CD4-positive, CD25-positive, alpha-beta regulatory T cell (primary cell): Measurements from ENCODE around the gene POLA1. TPM values are rescaled to one million over a fixed set of nuclear protein-coding genes. Genes with fewer than 3 reads are reported as not detected.

Experiments
- ATAC-seq, 2 donors: fragments of 150-1000 bp; cut with Tn5 transposase; one replicate each; pipeline ENCODE4 v1.10.0; 2021; ENCODE audit warnings: low read depth in 2 of 2, moderate number of reproducible peaks in 2 of 2, moderate library complexity in 1 of 2
- DNase-seq, 3 donors: peaks; one replicate each; pipeline versions ENCODE4 v3.0.0 to v3.0.0-alpha.2; 2012 to 2022; ENCODE audit warnings: mixed read lengths in 1 of 3
- H3K27ac ChIP-seq: one replicate; pipeline ENCODE4 v1.7.0; 2013; ENCODE audit warnings: mild to moderate bottlenecking, low read length; ENCODE audit not compliant: insufficient read depth, poor library complexity, severe bottlenecking
- H3K27me3 ChIP-seq: one replicate; pipeline ENCODE4 v1.7.0; 2013; ENCODE audit warnings: low read length; ENCODE audit not compliant: control insufficient read depth, insufficient read depth
- H3K36me3 ChIP-seq: one replicate; pipeline ENCODE4 v1.7.0; 2013; ENCODE audit warnings: mild to moderate bottlenecking, low read length, moderate library complexity; ENCODE audit not compliant: control insufficient read depth, insufficient read depth
- H3K4me1 ChIP-seq: 2 replicates; pipeline ENCODE4 v1.7.0; 2013; ENCODE audit warnings: mild to moderate bottlenecking, low read length; ENCODE audit not compliant: insufficient read depth, control insufficient read depth, poor library complexity, severe bottlenecking
- H3K4me3 ChIP-seq: one replicate; pipeline ENCODE4 v1.7.0; 2013; ENCODE audit warnings: low read depth, mild to moderate bottlenecking, low read length, moderate library complexity
- H3K9me3 ChIP-seq, 2 experiments: 1 replicate in 1 of 2; 2 replicates in 1 of 2; pipeline ENCODE4 v1.7.0; 2013; ENCODE audit warnings: low read length in 2 of 2, mild to moderate bottlenecking in 1 of 2, moderate library complexity in 1 of 2; ENCODE audit not compliant: control insufficient read depth in 2 of 2
- H3K27ac Mint-ChIP-seq, 3 donors: one replicate each; pipeline ENCODE4 v1.8.0; 2020 to 2022; ENCODE audit warnings: mild to moderate bottlenecking in 3 of 3, mixed read lengths in 3 of 3, moderate library complexity in 2 of 3
- H3K27me3 Mint-ChIP-seq: one replicate; pipeline ENCODE4 v1.8.0; 2022; ENCODE audit warnings: mild to moderate bottlenecking, mixed read lengths
- H3K36me3 Mint-ChIP-seq: one replicate; pipeline ENCODE4 v1.8.0; 2020; ENCODE audit warnings: mixed read lengths
- H3K4me1 Mint-ChIP-seq, 4 donors: one replicate each; pipeline ENCODE4 v1.8.0; 2020 to 2022; ENCODE audit warnings: mixed read lengths in 4 of 4, mild to moderate bottlenecking in 1 of 4
- H3K4me3 Mint-ChIP-seq, 4 donors: one replicate each; pipeline ENCODE4 v1.8.0; 2020 to 2022; ENCODE audit warnings: mild to moderate bottlenecking in 4 of 4, mixed read lengths in 4 of 4, moderate library complexity in 3 of 4
- H3K9me3 Mint-ChIP-seq, 7 donors: one replicate each; pipeline ENCODE4 v1.8.0; 2020 to 2022; ENCODE audit warnings: mixed read lengths in 7 of 7, mild to moderate bottlenecking in 3 of 7, moderate library complexity in 2 of 7
- polyA plus RNA-seq, 4 donors: library from polyadenylated mRNA; unstranded; fragments of 300-500 nt; fragmentation: Illumina TruSeq; gene quantifications; one replicate each; pipeline ENCODE4 v1.2.3, GENCODE V29; 2021
- total RNA-seq: library from RNA; stranded (reverse); gene quantifications from one replicate; pipeline ENCODE4 v1.2.3, GENCODE V29; 2022

POLA1 gene
- total and polyA plus RNA-seq, 5 donors from 2014 or later = 3.1 to 10.2 (median 4.7) TPM

DNA sequence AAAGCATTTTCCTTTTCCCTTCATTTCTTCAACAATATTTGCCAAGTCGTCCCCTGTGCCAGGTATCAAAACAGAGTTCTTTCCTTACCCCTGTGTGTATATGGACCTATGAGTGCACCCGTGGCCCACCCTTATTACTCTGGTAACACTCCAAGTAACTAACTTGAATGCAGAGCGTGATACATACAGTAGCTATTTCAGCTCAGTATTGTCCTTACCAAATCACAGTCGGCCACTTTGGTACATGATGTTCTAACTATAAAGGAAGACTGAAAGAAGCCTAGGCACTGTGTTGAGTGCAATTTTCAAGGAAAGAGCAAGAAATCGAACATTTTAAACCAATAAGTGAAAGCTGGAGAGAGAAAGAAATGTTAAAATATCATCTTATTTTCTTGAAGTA lies 233.7 kb downstream of the POLA1 start:
- Histone ChIP-seq H3K4me1 (no peaks in the 10 kb centered on the region), H3K27me3 (no peaks in the 10 kb centered on the region), H3K9me3 (no peaks in the 10 kb centered on the region), H3K36me3 (no peaks in the 10 kb centered on the region), H3K4me3 (no peak overlapping the region), H3K27ac (no peak overlapping the region)
- Mint-ChIP-seq H3K4me3 (no peak overlapping the region), H3K27ac (no peak overlapping the region), H3K27me3 (no peaks in the 10 kb centered on the region), H3K36me3 (peaks cover 5% of the 10 kb centered on the region), H3K4me1 (peaks cover 0 to 3% (median 0%) of the 10 kb centered on the region in 4 donors), H3K9me3 (no peaks in the 10 kb centered on the region)
- ATAC-seq (no peak), DNase-seq (no peak)

GRCh38 chrX:24928114-24928513 lies 234.4 kb downstream of the POLA1 start:
- H3K27ac Mint-ChIP-seq = no peak overlapping the region
- DNase-seq (no peak), ATAC-seq (no peak)
- Histone ChIP-seq H3K36me3 (no peaks in the 10 kb centered on the region), H3K9me3 (no peaks in the 10 kb centered on the region), H3K27ac (no peak overlapping the region), H3K4me3 (no peak overlapping the region), H3K27me3 (no peaks in the 10 kb centered on the region), H3K4me1 (no peaks in the 10 kb centered on the region)
- H3K9me3 Mint-ChIP-seq = no peaks in the 10 kb centered on the region
- peaks cover 5% of the 10 kb centered on the region for H3K36me3 Mint-ChIP-seq
- H3K4me1 Mint-ChIP-seq = peaks cover 0 to 3% (median 0%) of the 10 kb centered on the region in 4 donors
- H3K27me3 Mint-ChIP-seq = no peaks in the 10 kb centered on the region
- no peak overlapping the region for H3K4me3 Mint-ChIP-seq

DNA sequence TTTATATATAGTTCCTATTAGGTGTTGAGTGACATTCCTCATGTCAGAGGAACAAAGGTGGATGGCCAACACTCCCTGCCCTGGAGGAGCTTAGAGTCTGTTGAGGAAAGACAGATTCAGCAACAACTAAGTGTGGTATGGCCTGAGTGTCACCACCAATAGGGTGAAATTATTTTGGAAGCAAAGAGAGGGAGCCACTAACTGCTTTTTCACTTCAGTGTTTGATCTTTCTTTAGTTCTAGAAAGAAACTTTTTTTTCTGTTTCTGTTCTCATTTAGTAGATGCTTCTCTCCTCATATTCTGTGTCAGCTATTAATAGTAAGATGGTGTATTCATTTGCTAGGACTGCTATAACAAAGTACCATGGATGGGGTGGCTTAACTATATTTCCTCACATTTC lies 240.6 kb downstream of the POLA1 start:
- Histone ChIP-seq H3K27me3 (no peaks in the 10 kb centered on the region), H3K36me3 (no peaks in the 10 kb centered on the region), H3K9me3 (no peaks in the 10 kb centered on the region), H3K27ac (no peak overlapping the region), H3K4me1 (no peaks in the 10 kb centered on the region), H3K4me3 (no peak overlapping the region)
- Mint-ChIP-seq H3K4me3 (no peak overlapping the region), H3K36me3 (peaks cover 11% of the 10 kb centered on the region), H3K27me3 (no peaks in the 10 kb centered on the region), H3K9me3 (peaks cover 0 to 1% (median 0%) of the 10 kb centered on the region in 7 donors), H3K27ac (no peak overlapping the region), H3K4me1 (no peaks in the 10 kb centered on the region)
- ATAC-seq (no peak), DNase-seq (no peak)

DNA sequence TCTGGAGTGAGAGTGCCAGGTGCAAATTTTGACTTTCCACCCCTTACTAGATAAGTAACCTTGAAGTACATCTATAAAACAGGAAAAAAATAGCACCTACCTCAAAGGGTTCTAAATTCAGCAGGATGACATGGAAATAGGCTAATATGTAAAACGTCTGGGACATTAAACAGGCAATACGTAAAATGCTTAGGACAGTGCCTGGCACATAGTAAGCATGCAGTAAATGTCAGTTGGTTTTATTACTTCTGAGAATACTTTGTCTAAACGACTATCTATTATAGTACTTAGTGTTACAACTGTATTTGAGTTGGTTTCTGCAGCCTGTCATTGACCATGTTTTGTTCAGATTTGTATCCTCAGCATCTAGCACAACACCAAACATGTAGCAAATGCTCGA lies 251.3 kb downstream of the POLA1 start:
- no peaks in the 10 kb centered on the region for H3K27me3 Mint-ChIP-seq
- no peaks in the 10 kb centered on the region for H3K4me1 Mint-ChIP-seq
- no peaks in the 10 kb centered on the region for H3K9me3 Mint-ChIP-seq
- H3K27me3 ChIP-seq = no peaks in the 10 kb centered on the region
- no peaks in the 10 kb centered on the region for H3K4me1 ChIP-seq
- DNase-seq (no peak), ATAC-seq (no peak)
- no peaks in the 10 kb centered on the region for H3K36me3 Mint-ChIP-seq
- no peaks in the 10 kb centered on the region for H3K9me3 ChIP-seq
- H3K27ac Mint-ChIP-seq = no peak overlapping the region
- no peak overlapping the region for H3K27ac ChIP-seq
- no peaks in the 10 kb centered on the region for H3K36me3 ChIP-seq
- no peak overlapping the region for H3K4me3 Mint-ChIP-seq
- no peak overlapping the region for H3K4me3 ChIP-seq

- no peak overlapping the region for H3K27ac ChIP-seq
- no peaks in the 10 kb centered on the region for H3K4me1 ChIP-seq
- Mint-ChIP-seq H3K27ac (no peak overlapping the region), H3K27me3 (no peaks in the 10 kb centered on the region), H3K4me1 (no peaks in the 10 kb centered on the region), H3K36me3 (no peaks in the 10 kb centered on the region), H3K4me3 (no peak overlapping the region), H3K9me3 (no peaks in the 10 kb centered on the region)
- DNase-seq = no peak
- no peaks in the 10 kb centered on the region for H3K36me3 ChIP-seq
- no peak overlapping the region for H3K4me3 ChIP-seq
- no peaks in the 10 kb centered on the region for H3K27me3 ChIP-seq
- no peak for ATAC-seq
- no peaks in the 10 kb centered on the region for H3K9me3 ChIP-seq
Observed at GRCh38 chrX:24946369-24946768, 252.7 kb downstream of the POLA1 start.

GRCh38 chrX:24954732-24955131 lies 261.0 kb downstream of the POLA1 start:
- Mint-ChIP-seq H3K27me3 (no peaks in the 10 kb centered on the region), H3K27ac (no peak overlapping the region), H3K4me1 (peaks cover 0 to 6% (median 0%) of the 10 kb centered on the region in 4 donors)

GRCh38 chrX:24955372-24955930 lies 261.7 kb downstream of the POLA1 start:
- Mint-ChIP-seq H3K27ac (no peak overlapping the region), H3K4me1 (peaks cover 0 to 6% (median 0%) of the 10 kb centered on the region in 4 donors), H3K27me3 (no peaks in the 10 kb centered on the region), H3K9me3 (no peaks in the 10 kb centered on the region), H3K4me3 (no peak overlapping the region), H3K36me3 (no peaks in the 10 kb centered on the region)
- Histone ChIP-seq H3K27ac (no peak overlapping the region), H3K36me3 (no peaks in the 10 kb centered on the region), H3K27me3 (no peaks in the 10 kb centered on the region), H3K4me3 (no peak overlapping the region), H3K9me3 (no peaks in the 10 kb centered on the region), H3K4me1 (no peaks in the 10 kb centered on the region)
- ATAC-seq (no peak), DNase-seq (no peak)

More at GRCh38 chrX:24954732-24955131, 261.0 kb downstream of the POLA1 start:
- ATAC-seq (no peak), DNase-seq (no peak)
- Histone ChIP-seq H3K36me3 (no peaks in the 10 kb centered on the region), H3K9me3 (no peaks in the 10 kb centered on the region), H3K27ac (no peak overlapping the region), H3K4me3 (no peak overlapping the region), H3K4me1 (no peaks in the 10 kb centered on the region), H3K27me3 (no peaks in the 10 kb centered on the region)
- no peaks in the 10 kb centered on the region for H3K36me3 Mint-ChIP-seq
- no peak overlapping the region for H3K4me3 Mint-ChIP-seq
- H3K9me3 Mint-ChIP-seq = no peaks in the 10 kb centered on the region

DNA sequence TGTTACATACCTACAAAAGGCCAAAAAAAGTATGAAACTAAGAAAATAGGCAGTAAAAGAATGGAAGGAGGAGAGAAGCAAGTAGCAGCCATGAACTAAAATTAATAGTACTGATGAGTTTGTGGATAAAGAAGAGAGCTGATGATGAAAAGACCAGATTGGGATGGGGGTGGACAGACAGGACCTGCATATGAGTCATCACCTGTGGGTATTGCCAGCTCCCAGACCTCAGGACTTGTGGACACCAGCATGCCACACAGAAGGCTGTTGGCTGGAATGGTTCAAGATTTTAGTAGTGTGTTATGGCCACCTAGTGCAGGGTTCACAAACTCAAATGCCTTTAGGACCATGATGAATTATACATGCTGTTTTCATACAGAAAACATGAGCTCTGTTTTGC lies 263.1 kb downstream of the POLA1 start:
- Mint-ChIP-seq H3K4me1 (peaks cover 0 to 6% (median 0%) of the 10 kb centered on the region in 4 donors), H3K4me3 (no peak overlapping the region), H3K9me3 (no peaks in the 10 kb centered on the region), H3K27ac (no peak overlapping the region), H3K36me3 (no peaks in the 10 kb centered on the region), H3K27me3 (no peaks in the 10 kb centered on the region)
- DNase-seq (no peak), ATAC-seq (no peak)
- Histone ChIP-seq H3K4me3 (no peak overlapping the region), H3K27me3 (no peaks in the 10 kb centered on the region), H3K27ac (no peak overlapping the region), H3K9me3 (no peaks in the 10 kb centered on the region), H3K36me3 (no peaks in the 10 kb centered on the region), H3K4me1 (no peaks in the 10 kb centered on the region)
